Measurements from ENCODE around the gene GPC3.
"Not testable (repeated sequence)": the region's sequence is repeated elsewhere in the genome, so short reads cannot be mapped to it uniquely, and the experiment has no call there.

The GPC3 gene

DNA sequence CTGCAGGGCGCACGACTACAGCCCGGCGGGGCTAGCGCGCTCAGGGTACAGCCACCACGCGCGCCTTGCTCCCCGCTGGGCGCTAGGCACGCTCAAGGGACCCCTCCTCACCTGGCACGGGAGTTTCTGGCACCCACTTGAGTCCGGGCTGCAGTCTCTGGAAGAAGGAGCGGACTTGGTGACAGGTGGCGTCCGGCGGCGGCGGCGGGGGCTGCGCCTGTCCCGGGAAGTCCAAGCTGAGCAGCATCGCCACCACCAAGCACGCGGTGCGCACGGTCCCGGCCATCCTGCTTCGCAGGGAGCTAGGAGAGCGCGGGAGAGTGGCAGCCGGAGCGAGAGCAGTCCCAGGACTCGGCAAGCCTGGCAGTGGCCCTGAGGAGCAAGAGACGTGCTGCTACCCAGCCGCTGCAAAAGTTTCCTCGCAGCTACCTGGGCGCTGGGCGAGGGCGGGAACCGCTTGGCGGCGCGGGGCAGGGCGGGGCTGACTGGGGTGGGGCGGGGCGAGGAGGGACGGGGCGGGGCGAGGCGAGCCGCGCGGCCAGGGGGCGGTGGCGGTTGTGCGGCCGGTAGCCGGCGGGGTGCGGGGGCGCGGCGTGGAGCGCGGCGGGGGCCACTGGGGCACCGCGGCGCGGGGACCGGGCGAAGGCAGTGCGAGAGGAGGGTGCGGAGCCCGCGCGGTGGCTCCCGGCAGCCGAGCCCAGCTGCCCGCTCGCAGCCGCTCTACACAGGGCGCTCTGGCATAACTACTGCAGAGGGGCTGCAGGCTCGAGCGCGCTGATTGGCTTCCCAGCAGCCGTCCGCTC, at the start of gene GPC3:
GPC3 (minus strand) TSS at position 431 of the 803 bp plus-strand sequence.
- DNase-seq (ENCODE audit: low read depth, low spot score) = peak; percentile 80

DNA sequence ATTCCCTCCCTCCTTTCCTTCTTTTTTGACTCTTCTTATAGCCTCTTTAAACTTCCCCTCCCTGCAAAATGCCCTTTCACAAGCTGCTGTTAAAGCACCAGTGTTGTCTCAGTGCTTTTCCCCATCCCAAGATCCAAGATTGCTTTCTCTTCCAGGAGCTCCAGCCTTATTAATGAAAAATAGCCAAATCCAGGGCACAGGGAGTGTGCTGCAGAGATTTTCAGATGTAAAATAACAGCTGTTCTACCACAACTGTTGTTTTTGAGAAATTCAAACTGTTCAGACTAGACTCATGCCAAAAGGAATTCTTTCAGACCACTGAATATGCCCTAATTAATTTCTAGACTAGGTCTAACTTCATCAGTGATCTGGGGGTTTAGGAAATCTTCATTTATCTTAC, 47.0 kb upstream of the GPC3 start:
- DNase-seq (ENCODE audit: low read depth, low spot score) = no peak

DNA sequence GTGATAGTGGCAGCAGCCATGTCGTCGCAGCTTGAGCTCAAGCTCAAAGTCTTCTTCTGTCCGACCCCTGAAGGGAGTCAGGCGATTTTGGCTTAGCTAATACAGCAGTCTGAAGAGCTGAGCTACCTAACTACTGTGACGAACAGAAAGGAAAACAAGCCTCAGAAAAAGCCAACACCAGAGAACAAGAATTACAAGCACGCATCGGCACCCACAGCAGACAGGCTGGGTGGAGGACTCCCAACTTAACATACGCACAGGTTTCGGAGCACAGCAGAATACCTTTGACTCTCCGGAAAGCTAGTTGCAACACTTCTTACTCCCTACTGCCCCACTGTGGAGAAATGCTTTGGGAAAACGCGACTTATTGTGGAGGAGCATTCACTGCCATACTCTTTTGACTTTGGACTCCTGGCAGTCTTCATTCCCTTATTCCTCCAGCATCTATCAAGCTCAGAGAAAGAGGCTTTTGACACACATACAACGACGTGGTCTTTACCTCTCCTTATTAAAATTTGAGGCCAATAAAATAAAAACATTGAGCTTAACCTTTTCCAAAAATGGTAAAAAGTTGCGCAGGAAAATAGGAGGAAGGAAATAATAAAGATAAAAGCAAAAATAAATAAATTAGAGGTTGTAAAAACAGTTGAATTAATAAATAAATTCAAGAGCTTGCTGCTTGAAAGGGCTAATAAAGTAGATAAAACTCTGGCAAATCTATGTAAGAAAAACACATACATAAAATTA, 41.3 kb upstream of the GPC3 start:
- DNase-seq (ENCODE audit: low read depth, low spot score) = peak; percentile 86

DNA sequence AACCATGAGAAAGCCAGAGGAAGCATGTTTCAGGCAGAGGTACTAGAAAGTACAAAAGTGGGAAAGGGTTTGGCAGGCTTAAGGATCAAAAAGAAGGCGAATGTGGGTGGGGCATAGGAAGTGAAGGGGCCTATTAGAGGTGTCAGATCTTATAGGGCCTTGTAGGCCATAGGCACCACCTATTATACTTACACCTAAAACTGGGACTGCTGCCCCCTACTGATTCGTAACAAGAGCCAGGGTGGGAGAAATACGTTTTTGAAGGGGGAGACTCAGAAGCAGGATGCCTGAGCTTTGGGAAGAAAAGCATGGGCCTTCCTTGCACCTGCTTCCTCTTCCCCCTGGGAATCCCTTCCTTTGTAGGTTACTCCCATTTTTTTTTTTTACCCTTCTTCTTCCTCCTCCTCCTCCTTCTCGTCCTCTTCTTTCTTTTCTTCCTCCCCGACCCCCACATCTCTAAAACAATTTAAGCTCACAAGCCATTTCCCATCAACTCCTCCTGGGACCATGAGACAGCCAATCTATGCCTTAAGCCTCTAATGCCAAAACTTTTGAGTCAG, 40.7 kb upstream of the GPC3 start:
- DNase-seq (ENCODE audit: low read depth, low spot score) = peak; percentile 52

DNA sequence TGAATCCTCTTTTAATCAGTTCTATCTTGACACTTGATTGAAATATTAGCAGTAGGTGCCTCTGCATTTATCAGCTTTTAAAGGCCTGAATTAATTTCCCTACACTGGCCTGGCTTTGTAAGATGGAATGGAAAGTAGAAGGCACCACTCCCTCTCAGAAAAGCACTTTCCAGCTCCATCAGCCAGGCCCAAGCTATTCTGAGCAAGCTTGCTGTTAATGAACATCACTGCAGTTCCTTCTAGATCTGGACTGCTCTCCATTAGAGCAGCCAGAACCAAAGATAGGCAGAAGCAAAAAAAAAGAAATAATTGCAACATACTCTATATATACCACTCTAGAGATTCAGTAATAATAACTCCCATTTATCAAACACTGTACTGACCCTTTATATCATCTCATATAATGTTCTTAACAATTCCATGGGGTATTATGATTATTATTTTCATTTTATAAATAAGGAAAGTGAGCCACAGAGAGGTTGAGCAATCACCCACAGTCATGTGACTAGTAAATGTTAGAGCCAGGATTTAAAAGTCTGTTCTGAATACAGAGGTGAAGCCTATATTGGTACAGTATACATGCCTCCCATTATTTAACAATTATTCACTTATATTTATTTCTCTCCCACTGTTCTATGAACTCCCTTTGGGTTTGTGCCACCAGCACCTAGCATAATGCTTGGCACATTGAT, 39.4 kb upstream of the GPC3 start:
- no peak for DNase-seq (ENCODE audit: low read depth, low spot score)

DNA sequence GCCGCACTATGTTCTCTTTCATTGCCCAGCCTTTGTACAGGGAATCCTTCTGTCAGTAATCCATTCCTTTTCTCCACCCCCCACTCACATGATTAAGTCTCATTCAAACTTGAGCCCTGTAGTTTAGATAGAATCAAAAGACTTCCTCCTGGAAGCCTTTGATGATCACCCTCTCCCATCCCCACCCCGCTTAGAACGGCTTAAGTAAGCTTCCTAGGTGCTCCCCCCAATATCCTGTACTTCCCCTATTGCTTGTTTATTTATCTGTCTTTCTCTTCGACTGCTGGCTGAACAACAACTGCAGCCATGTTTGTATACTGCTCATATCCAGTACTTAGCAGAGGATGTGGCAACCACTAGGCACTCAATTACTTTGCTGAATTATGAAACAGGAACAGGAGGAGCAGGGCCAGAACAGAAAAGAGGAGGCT, 38.5 kb upstream of the GPC3 start:
- no peak for DNase-seq (ENCODE audit: low read depth, low spot score)

DNA sequence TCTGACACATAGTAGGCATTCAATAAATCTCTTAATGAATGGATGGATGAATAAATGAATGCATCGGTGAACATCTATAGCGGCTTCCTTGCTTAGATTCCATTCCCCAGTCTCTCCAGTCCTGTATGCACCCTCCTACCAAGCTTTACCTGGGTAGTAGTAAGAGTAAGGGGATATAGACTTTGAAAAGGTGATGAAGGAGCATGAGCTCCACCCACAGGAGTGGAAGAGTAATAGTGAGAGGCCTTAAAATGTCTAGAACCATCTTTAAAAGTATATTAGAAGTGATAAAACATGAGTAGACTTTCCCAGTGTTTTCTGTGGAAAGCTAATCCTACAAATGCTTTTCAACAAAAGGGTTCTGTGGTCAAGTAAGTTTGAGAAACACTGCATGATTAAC, 35.5 kb upstream of the GPC3 start:
- DNase-seq (ENCODE audit: low read depth, low spot score) = no peak

DNA sequence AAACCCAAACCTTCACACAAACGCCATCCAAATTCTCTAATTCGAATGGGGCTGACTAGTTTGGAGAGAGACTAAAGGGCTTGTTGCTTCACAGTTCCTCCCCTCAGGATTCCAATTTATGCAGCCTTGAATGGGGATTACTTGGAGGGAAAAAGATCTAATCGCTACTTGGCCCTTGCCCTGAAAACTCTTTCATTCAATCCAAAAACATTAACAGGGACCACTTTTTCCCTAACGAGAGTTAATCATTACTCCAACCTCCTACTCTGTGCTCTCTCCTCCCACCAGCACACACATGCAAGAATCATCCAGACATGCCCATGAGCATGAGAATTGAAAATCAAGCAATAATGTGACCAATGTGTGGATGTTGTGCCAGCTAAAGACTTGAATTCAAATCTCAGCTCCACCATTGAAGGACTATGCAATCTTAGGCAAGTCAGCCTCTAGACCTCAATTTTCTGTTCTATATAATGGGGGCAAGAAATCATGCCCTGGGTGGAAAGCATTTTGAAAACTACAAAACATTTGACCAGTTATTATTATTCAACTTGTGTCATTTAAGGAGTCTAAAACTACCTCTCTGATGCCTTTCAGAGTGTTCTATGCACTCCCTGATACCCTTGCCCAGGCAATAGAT, 34.3 kb upstream of the GPC3 start:
- no peak for DNase-seq (ENCODE audit: low read depth, low spot score)

DNA sequence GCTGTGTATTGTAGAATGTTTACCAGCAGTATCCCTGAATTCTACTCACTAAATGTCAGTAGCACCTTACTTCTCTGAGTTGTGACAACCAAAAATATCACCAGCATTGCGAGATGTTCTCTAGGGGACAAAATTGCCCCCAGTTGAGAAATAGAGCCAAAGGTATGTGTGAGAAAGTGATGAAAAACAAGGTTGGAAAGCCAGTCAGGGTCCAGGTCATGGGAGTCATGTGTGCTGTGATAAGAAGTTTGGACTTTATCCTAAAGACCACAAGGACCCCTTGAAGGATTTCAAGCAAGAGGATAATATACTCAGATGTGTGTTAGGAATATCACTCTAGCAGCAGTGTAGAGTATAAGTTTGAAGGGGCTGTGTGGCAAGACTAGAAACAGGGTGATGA, 30.9 kb upstream of the GPC3 start:
- DNase-seq (ENCODE audit: low read depth, low spot score) = not testable (repeated sequence)

DNA sequence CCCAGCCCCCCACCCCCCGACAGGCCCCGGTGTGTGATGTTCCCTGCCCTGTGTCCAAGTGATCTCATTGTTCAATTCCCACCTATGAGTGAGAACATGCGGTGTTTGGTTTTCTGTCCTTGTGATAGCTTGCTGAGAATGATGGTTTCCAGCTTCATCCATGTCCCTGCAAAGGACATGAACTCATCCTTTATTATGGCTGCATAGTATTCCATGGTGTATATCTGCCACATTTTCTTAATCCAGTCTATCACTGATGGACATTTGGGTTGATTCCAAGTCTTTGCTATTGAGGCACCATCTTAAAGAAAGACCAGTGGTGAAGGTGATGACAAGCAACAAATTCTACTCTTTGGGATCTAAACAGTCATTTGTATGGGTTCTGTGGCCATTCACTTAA, 30.1 kb upstream of the GPC3 start:
- not testable (repeated sequence) for DNase-seq (ENCODE audit: low read depth, low spot score)

DNA sequence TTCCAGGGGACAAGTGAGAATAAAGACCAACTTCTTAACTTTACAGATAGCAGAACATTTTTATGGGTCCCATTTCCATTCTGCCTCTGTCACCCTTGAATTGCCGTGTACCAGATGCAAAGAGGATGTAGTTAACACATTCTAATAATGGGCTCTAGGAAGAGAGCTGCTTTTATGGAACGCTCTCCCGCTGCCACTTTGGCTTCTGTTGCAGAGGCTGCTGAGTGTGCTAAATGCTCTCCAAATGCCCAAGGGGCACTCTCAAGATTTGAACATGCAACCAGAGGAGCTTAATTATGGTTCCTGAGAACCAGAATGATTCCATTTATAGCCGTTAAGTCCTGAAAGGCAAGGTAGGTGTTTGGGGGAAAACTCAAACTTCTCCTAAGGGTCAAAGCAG, 28.1 kb upstream of the GPC3 start:
- no peak for DNase-seq (ENCODE audit: low read depth, low spot score)

DNA sequence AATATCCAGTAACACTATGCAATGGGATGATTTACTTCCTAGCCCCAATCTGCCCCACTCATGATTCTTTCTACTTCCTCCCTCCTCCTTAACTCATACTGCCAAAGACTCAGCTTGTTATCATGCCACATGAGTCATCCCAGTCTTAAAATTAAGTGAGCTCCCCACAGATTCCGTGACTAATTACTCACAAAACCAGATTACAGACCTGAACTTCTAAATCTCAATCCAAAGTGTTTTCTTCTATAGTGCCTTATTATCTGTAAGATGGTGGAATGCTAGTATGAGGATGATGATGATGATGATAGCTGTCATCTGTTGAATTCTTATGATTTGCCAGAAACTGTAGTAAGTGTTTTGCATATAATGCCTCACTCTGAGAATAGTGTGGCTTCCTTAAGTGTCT, 27.7 kb upstream of the GPC3 start:
- no peak for DNase-seq (ENCODE audit: low read depth, low spot score)

DNA sequence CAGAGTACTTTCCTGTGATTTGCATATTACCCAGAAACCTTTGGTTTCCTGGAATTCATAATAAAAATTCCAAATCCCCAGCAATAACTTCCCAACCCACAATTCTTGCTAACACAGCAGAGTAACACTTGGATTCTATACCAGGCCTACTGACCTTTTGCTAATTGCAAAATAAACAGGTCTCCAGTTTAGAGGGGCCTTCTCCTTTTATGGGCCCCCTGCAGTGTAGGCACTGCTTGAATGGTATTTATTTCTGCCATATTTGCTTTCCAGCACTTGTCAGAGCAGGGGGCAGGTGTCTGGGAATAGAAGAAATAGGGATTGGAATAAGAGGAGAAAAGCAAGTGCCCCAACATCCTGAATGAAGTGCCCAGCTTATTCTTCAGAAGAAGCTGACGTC, 25.3 kb upstream of the GPC3 start:
- DNase-seq (ENCODE audit: low read depth, low spot score) = no peak

DNA sequence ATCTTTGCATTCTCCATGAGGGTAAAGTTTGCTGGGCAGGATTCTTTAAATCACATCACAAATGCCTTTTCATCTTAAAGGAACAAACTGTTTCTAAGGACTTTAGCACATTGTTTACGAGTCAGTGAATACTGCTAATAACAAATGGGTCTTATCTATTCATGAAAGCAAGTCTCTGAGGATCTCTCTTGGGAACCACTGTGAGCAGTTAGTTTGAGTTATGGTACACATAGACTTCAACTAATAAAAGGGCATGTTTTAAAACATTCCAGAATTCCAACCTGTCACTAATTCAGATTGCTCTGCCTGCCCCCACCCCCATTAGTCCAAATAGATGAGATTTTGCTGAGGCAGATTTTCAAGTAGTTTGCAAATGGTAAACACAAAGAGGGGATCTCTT, 22.3 kb upstream of the GPC3 start:
- DNase-seq (ENCODE audit: low read depth, low spot score) = no peak

DNA sequence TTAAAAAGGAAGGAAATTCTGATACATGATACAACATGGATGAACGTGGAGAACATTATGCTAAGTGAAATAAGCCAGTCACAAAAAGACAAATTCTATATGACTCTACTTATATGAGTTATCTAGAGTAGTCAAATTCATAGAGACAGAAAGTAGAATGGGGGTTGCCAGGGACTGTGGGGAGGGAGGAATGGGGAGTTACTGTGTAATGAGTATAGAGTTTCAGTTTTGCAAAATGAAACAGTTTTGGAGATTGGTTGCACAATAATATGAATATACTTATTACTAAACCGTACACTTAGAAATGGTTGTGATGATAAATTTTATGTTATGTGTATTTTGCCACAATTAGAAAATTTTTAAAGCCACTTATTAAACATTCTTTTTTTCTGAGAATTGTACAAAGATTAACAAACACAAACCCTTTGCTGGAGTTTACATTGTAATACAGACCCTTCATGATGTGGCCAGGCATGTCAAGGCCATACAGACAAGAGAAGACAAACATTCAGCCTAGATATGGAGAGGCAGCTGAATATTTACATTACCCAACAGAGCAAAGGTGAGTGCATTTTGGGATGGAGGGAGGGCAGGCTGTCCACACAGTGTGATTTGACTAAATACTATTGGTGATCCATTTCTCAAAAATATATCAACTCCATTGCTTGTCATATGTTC, 21.2 kb upstream of the GPC3 start:
- DNase-seq (ENCODE audit: low read depth, low spot score) = no peak

DNA sequence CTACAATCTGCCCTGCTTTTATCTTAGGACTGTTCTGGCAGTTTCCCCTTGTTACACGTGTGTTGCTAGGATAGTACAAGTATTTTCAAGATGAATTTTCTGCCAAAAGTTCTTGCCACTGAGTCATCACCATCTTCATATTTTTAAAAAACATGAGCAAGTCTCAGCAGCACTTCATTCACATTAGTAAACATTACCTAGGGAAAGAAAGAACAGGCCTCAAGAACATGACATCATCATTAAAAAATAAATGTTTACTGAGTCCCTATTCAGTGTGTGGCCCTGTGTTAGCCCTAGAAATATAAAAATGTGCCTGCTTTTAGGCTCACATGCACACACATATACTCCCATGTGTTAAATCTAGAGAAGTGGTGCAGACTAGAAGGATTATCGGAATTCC, 18.7 kb upstream of the GPC3 start:
- DNase-seq (ENCODE audit: low read depth, low spot score) = no peak

DNA sequence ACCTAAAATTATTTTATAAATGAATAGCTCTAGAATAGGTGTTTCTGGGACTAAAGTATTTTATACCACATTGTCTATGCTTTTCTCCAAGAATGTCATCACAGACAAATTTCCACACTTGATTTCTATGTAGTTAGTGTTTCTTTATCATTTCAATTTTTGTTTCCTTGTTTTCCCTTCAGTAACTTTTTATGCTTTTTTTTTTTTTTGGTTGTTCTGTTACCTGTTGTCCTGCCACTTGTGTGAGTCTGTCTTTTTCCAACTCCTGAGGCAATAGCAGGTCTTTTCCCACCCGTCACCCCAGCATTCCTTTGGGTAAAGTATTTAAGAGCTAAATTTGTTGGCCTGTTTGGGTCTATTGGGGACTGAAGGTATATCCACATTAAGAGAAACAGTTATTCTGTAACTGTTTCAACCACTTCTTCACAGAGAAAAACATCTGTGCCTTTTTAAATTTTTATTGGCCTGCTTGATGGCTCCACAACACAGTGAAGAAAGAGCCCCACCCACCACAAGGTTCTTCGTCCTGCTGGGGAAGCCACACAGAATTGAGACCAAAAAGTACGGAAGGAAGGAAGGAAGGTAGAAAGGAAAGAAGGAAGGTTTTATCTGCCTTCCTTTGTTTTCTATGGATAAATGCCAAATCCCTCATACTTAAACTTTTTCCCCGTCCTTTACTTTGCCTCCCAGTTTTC, 17.7 kb upstream of the GPC3 start:
- DNase-seq (ENCODE audit: low read depth, low spot score) = no peak

DNA sequence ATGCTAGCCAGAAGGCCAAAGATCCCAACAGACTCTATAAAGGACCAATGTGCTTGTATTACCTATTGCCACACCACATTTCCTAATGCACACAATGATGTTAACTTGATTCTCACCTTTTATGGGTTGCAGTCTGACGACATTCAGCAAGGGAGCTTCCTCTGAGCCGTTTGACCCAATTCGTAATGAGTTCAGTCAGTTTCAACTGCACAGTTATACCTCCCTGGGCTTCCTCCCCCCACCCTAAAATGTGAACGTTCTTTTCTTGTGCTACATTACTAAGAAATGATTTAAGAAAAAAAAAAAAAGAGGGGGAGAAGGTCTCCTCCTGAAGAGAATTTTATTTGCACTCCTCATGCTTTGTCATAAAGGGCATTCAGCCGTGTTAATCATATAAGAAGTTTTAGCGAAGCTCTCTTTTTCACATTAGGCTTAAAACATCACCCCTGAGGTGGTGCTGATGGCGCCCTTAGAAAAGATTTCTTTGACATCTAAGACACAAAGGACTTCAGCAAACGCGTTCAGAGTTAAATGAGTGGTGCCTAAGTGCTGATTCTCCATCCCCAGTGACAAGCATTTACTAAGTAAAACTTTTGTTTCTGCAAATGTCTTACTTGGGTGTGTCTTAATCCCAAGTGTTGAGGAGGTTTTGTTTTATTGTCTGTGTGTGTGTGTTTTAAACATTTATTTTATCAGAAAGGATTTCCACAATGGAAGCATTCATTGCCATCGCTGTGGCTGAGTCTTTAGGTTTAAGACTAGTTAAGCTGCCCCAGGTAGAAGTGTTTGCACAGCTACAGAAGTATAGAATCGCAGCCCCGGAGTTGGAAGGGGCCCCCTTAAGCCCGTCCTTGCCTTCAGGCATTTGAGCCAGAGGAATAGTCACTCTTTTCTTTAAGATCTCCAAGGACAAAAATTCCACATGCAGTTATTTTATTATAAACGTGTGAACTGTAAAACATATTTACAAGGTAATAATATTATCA, 15.2 kb upstream of the GPC3 start:
- DNase-seq (ENCODE audit: low read depth, low spot score) = no peak

DNA sequence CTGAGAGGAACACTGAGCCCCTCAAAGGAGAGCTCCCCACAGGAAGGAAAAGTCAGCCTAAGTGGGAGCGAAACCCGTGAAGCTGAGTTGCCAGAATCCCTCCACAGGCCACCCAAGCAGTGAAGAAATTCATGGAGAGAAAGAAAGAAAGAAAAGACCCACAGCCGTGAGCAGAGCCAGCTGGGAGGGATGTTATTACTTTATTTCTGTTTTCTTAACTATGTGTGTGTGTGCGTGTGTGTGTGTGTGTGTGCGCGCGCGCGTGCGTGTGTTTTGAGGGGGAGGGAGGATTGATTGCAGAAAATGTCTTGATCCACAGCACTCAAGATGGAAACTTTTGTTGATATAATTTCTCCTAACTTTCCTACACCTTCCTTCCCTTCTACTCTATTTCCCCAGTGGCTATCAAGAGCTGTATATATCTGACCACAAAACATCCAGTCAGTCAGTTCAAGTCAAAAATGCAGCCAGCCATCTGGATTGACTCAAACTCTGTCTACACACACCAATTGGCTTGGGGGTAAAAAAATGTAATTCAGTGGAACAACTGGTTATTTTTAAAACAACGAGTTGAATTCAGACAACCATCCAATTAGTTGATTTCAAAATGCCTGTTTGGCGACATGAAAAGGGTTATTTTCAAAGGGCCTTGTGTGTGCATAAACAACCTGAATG, 13.8 kb upstream of the GPC3 start:
- peak; percentile 39 for DNase-seq (ENCODE audit: low read depth, low spot score)
